GM18498 (cell line): ENCODE results near the gene PPP2R5C.
A peak's percentile ranks its signal among the peaks of the same experiment; 100 is the strongest.

ENCODE experiments used
- ATAC-seq: cut with Tn5 transposase; IDR thresholded peaks from one replicate; pipeline ENCODE4 v1.9.1; 2021; ENCODE audit warnings: mild to moderate bottlenecking, moderate library complexity; ENCODE audit not compliant: unreplicated experiment

PPP2R5C gene

GRCh38 chr14:101836135-101836534 lies 74.6 kb downstream of the PPP2R5C start:
- ATAC-seq = no peak

GRCh38 chr14:101838476-101838875 lies 77.0 kb downstream of the PPP2R5C start:
- ATAC-seq = no peak

GRCh38 chr14:101839236-101839635 lies 77.7 kb downstream of the PPP2R5C start:
- peak; percentile 59 for ATAC-seq

GRCh38 chr14:101839661-101840060 lies 78.2 kb downstream of the PPP2R5C start:
- ATAC-seq = no peak

- ATAC-seq = no peak
Observed at GRCh38 chr14:101840649-101841369, 79.3 kb downstream of the PPP2R5C start.

GRCh38 chr14:101843038-101843437 lies 81.5 kb downstream of the PPP2R5C start:
- ATAC-seq = no peak

- ATAC-seq = peak; percentile 62
Observed at GRCh38 chr14:101843665-101844064, 82.2 kb downstream of the PPP2R5C start.

GRCh38 chr14:101844219-101844618 lies 82.7 kb downstream of the PPP2R5C start:
- ATAC-seq = no peak

GRCh38 chr14:101844751-101845150 lies 83.2 kb downstream of the PPP2R5C start:
- no peak for ATAC-seq

GRCh38 chr14:101845496-101845895 lies 84.0 kb downstream of the PPP2R5C start:
- no peak for ATAC-seq

- ATAC-seq = no peak
Observed at GRCh38 chr14:101845896-101846295, 84.4 kb downstream of the PPP2R5C start.

- peak; percentile 73 for ATAC-seq
Observed at GRCh38 chr14:101849125-101849524, 87.6 kb downstream of the PPP2R5C start.

GRCh38 chr14:101849640-101850039 lies 88.1 kb downstream of the PPP2R5C start:
- ATAC-seq = no peak

GRCh38 chr14:101851183-101851582 lies 89.7 kb downstream of the PPP2R5C start:
- ATAC-seq = no peak

GRCh38 chr14:101851736-101852405 lies 90.4 kb downstream of the PPP2R5C start:
- ATAC-seq = peak; percentile 40

- ATAC-seq = no peak
Observed at GRCh38 chr14:101852785-101853184, 91.3 kb downstream of the PPP2R5C start.

- no peak for ATAC-seq
Observed at GRCh38 chr14:101853455-101854018, 92.0 kb downstream of the PPP2R5C start.

- ATAC-seq = no peak
Observed at GRCh38 chr14:101854366-101854765, 92.9 kb downstream of the PPP2R5C start.

- no peak for ATAC-seq
Observed at GRCh38 chr14:101855958-101856357, 94.4 kb downstream of the PPP2R5C start.

- no peak for ATAC-seq
Observed at GRCh38 chr14:101856536-101856935, 95.0 kb downstream of the PPP2R5C start.

GRCh38 chr14:101857226-101857625 lies 95.7 kb downstream of the PPP2R5C start:
- ATAC-seq = no peak
